Pancreas (tissue), 10 donors: Measurements from ENCODE around the gene FUT6. TPM values are rescaled to one million over a fixed set of nuclear protein-coding genes. Genes with fewer than 3 reads are reported as not detected.

ENCODE experiments used
- ATAC-seq, 4 donors: fragments of 200-7000 bp; cut with Tn5 transposase; one replicate each; pipeline versions ENCODE4 v1.8.0 to v1.9.1; 2020; ENCODE audit warnings: mild to moderate bottlenecking in 4 of 4, moderate library complexity in 4 of 4
- DNase-seq, 6 donors: peaks; one replicate each; pipeline ENCODE4 v3.0.0-alpha.2; 2020
- FAIRE-seq: peaks from 2 replicates; lab custom pipeline; 2012; peaks lifted over from hg19 to GRCh38; lab: Jason Lieb, UNC
- H3K27ac ChIP-seq, 4 donors: fragments of 200-600 bp; sonication (generic); 1 replicate in 3 of 4; 2 replicates in 1 of 4; pipeline versions ENCODE4 v1.5.0 to v1.8.0; 2020
- H3K27me3 ChIP-seq, 4 donors: fragments of 200-600 bp; one replicate each; pipeline ENCODE4 v1.8.0; 2021
- H3K36me3 ChIP-seq, 3 donors: fragments of 200-600 bp; sonication (generic) in 1 of 3; one replicate each; pipeline versions ENCODE4 v1.5.0 to v1.8.0; 2020 to 2021
- H3K4me1 ChIP-seq, 3 donors: fragments of 200-600 bp; one replicate each; pipeline ENCODE4 v1.8.0; 2021
- H3K4me3 ChIP-seq, 4 donors: fragments of 200-600 bp; sonication (generic) in 2 of 4; one replicate each; pipeline versions ENCODE4 v1.5.0 to v1.8.0; 2020 to 2021
- H3K9me3 ChIP-seq, 4 donors: fragments of 200-600 bp; one replicate each; pipeline ENCODE4 v1.8.0; 2021
- CTCF ChIP-seq, 4 donors: fragments of 200-600 bp; sonication (generic) in 3 of 4; IDR thresholded peaks; one replicate each; pipeline versions ENCODE4 v1.5.0 to v1.8.0; 2021; ENCODE audit warnings: antibody characterized with exemption in 4 of 4
- WGBS, 2 donors: extraction: QIAGEN DNeasy Blood & Tissue Kit; methylation state at CpG; one replicate each; pipeline ENCODE4 v1.1.7; 2013; 5-methylcytosine and 5-hydroxymethylcytosine counted together
- intact Hi-C, 3 donors: fragments of 100-400 bp; cut with DNase I; formaldehyde crosslinking; loops; one replicate each; pipeline versions ENCODE4 v1.11.1 to v1.14.2; 2022
- polyA plus RNA-seq, 2 donors: library from polyadenylated mRNA; stranded (reverse); fragments of 200-250 nt; gene quantifications; one replicate each; pipeline ENCODE4 v1.2.3, GENCODE V29; 2013
- total RNA-seq, 6 donors: library from RNA; stranded (reverse); fragmentation: NEBNext Ultra II Directional in 4 of 6; extraction: Animal tissue kit (Norgen Biotek cat#: 25700) in 4 of 6; gene quantifications; one replicate each; pipeline versions ENCODE4 v1.2.1 to v1.2.4, GENCODE V29; 2021 to 2023
- donor health status: healthy with polysubstance abuse.
- donor health status: DM: no; HTN: no; CAD: no; lungs with moderate emphysema.
- donor health status: DM: no; HTN: no; CAD: no.
- donor health status: control.
- donor health status: control.
- donor health status: Bipolar disorder and iron deficiency.
- donor health status: DM: yes; HTN: yes; CAD: no.
- donor health status: DM: no; HTN: no; CAD: no.
- donor health status: DM: no; HTN: no; CAD: no.
- donor health status: DM: yes; HTN: yes; CAD: no.

Gene FUT6
- total and polyA plus RNA-seq, 8 donors: 1.9 to 8.7 (median 3.0) TPM

- Histone ChIP-seq H3K27me3 (no peaks in the 10 kb centered on the region), H3K4me1 (peaks cover 0 to 5% (median 0%) of the 10 kb centered on the region in 3 donors), H3K9me3 (no peaks in the 10 kb centered on the region), H3K4me3 (no peak overlapping the region), H3K36me3 (no peaks in the 10 kb centered on the region), H3K27ac (no peak overlapping the region)
- 84 to 89% methylated on average over 6 of the region's 6 CpGs for WGBS, 2 donors
- DNase-seq (no peak), ATAC-seq (no peak), FAIRE-seq (no peak)
- intact Hi-C loops: no loop called here
- TF ChIP-seq CTCF (IDR thresholded peaks at IDR 0.05): no peak
Observed at GRCh38 chr19:5832527-5833216, 6.8 kb downstream of the FUT6 start.

GRCh38 chr19:5832061-5832460 lies 7.4 kb downstream of the FUT6 start:
- H3K9me3 ChIP-seq: no peaks in the 10 kb centered on the region
- H3K4me3 ChIP-seq: no peak overlapping the region
- WGBS, 2 donors: 83% methylated on average over 20 to 22 of the region's 22 CpGs
- no peak for TF ChIP-seq CTCF (IDR thresholded peaks at IDR 0.05)
- no peak overlapping the region for H3K27ac ChIP-seq
- H3K36me3 ChIP-seq: no peaks in the 10 kb centered on the region
- FAIRE-seq (no peak), ATAC-seq (no peak), DNase-seq (no peak)
- intact Hi-C loops: no loop called here
- H3K27me3 ChIP-seq: no peaks in the 10 kb centered on the region
- H3K4me1 ChIP-seq: peaks cover 0 to 9% (median 0%) of the 10 kb centered on the region in 3 donors

GRCh38 chr19:5831159-5831558 lies 8.3 kb downstream of the FUT6 start:
- Histone ChIP-seq H3K4me1 (peaks cover 0 to 12% (median 0%) of the 10 kb centered on the region in 3 donors), H3K27ac (no peak overlapping the region), H3K36me3 (no peaks in the 10 kb centered on the region), H3K9me3 (no peaks in the 10 kb centered on the region), H3K27me3 (no peaks in the 10 kb centered on the region), H3K4me3 (no peak overlapping the region)
- DNase-seq (no peak), FAIRE-seq (no peak), ATAC-seq (no peak)
- intact Hi-C loops: no loop called here
- no peak for TF ChIP-seq CTCF (IDR thresholded peaks at IDR 0.05)
- WGBS, 2 donors: 70% methylated on average over 9 of the region's 9 CpGs

- intact Hi-C loops: no loop called here
- H3K4me1 ChIP-seq: peaks cover 0 to 12% (median 0%) of the 10 kb centered on the region in 3 donors
- H3K27ac ChIP-seq: peak overlapping the region in 1 of 4 donors; percentile 16
- DNase-seq: peak in 2 of 6 donors; percentile 41 to 81
- no peaks in the 10 kb centered on the region for H3K9me3 ChIP-seq
- 79 to 82% methylated on average over 32 to 34 of the region's 34 CpGs for WGBS, 2 donors
- no peak for FAIRE-seq
- no peaks in the 10 kb centered on the region for H3K27me3 ChIP-seq
- no peaks in the 10 kb centered on the region for H3K36me3 ChIP-seq
- no peak overlapping the region for H3K4me3 ChIP-seq
- no peak for TF ChIP-seq CTCF (IDR thresholded peaks at IDR 0.05)
- ATAC-seq: no peak
Observed at GRCh38 chr19:5829567-5830310, 9.8 kb downstream of the FUT6 start.
